GM12875 (cell line): ENCODE data around the gene CPEB2.

ENCODE experiments used
- H3K4me3 ChIP-seq: one replicate; pipeline ENCODE4 v1.5.1; 2011; ENCODE audit warnings: low read depth, low read length, control low read depth
- TF ChIP-seq, protein P1 (sequence below): IDR thresholded peaks from 2 replicates; pipeline ENCODE4 v1.5.1; 2011; ENCODE audit warnings: low read depth, mild to moderate bottlenecking, control low read depth, inconsistent platforms, low read length, moderate library complexity, borderline replicate concordance; ENCODE audit not compliant: insufficient read depth

Gene CPEB2

DNA sequence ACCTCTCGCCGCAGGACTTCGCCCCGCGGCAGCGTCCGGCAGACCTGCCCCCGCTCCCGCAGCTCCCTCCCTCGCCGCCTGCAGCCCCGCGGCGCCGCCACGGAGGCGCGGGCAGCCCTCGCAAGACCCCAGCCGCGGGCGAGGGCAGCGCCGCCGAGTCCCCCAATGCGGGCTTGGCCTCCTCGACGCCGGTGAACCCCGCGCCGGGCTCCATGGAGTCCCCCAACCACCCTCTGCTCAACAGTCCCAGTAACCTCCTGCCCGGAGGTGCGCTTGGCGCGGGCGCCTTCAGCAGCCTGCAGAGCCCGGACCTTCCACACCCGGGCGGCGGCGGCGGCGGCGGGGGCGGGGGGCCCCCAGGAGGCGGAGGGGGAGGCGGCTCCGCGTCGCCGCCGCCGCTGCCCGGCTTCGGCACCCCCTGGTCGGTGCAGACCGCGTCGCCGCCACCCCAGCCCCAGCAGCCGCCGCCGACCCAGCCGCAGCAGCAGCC is 1.2 kb downstream of the CPEB2 start:
- TF ChIP-seq, protein P1, sequence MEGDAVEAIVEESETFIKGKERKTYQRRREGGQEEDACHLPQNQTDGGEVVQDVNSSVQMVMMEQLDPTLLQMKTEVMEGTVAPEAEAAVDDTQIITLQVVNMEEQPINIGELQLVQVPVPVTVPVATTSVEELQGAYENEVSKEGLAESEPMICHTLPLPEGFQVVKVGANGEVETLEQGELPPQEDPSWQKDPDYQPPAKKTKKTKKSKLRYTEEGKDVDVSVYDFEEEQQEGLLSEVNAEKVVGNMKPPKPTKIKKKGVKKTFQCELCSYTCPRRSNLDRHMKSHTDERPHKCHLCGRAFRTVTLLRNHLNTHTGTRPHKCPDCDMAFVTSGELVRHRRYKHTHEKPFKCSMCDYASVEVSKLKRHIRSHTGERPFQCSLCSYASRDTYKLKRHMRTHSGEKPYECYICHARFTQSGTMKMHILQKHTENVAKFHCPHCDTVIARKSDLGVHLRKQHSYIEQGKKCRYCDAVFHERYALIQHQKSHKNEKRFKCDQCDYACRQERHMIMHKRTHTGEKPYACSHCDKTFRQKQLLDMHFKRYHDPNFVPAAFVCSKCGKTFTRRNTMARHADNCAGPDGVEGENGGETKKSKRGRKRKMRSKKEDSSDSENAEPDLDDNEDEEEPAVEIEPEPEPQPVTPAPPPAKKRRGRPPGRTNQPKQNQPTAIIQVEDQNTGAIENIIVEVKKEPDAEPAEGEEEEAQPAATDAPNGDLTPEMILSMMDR, result no peak
- H3K4me3 ChIP-seq, result peak overlapping the region; percentile 94

DNA sequence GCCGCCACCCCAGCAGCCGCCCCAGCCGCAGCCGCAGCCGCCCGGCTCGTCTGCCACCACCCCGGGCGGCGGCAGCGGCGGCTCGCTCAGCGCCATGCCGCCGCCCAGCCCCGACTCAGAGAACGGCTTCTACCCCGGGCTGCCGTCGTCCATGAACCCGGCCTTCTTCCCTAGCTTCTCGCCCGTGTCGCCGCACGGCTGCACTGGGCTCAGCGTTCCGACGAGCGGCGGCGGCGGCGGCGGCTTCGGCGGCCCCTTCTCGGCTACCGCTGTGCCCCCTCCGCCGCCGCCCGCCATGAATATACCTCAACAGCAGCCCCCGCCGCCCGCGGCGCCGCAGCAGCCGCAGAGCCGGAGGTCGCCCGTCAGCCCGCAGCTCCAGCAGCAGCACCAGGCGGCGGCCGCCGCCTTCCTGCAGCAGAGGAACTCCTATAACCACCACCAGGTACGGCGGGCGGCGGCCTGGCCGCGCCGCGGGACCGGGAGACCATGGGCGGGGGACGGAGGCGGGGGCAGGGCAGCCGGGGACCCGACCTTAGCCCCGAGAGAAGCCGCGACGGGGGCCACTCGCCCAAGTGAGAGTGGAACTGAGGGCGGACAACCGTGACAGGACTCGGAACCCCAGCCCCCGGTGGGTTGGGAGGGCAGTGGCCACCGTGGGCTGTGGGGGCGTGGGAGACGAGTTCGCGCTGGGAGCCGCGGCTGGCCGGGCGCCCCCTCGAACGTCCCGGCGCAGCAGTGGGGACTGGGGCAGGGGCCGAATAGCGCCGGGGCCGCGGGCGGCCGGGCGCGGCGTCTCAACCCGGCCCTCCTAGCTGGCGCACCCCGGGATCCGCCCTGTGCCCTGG is 1.8 kb downstream of the CPEB2 start:
- TF ChIP-seq, protein P1, result no peak

DNA sequence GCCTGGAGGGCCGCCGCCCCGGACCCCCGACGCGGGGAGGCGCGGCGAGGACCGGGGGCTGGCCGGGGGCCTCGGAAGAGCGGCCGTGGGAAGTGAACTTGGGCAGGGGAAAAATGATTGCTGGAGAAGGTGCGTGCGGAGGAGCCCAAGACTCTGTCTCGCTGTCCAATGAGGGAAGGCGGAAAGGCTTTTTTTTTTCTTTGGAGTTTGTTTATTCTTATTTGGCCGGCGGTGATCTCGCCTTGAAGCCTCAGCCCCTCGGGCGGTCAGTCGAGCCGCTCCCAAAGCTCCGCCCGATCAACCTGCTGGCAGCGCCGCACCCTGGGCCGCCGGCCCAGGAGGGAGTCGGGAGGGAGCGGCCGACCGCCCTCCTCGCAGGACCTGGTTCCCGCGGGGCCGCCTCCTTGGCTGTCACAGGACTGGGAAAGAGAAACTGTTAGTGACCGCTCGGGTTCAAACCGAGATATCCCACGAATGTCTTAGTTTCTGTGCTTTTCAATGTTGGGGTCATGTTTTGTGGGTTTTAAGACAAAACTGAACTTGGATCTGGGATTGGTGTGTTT is 2.5 kb downstream of the CPEB2 start:
- TF ChIP-seq, protein P1, result no peak
- H3K4me3 ChIP-seq, result peak overlapping the region; percentile 94

More for the DNA sequence above, 1.8 kb downstream of the CPEB2 start:
- peak overlapping the region; percentile 94 for H3K4me3 ChIP-seq

DNA sequence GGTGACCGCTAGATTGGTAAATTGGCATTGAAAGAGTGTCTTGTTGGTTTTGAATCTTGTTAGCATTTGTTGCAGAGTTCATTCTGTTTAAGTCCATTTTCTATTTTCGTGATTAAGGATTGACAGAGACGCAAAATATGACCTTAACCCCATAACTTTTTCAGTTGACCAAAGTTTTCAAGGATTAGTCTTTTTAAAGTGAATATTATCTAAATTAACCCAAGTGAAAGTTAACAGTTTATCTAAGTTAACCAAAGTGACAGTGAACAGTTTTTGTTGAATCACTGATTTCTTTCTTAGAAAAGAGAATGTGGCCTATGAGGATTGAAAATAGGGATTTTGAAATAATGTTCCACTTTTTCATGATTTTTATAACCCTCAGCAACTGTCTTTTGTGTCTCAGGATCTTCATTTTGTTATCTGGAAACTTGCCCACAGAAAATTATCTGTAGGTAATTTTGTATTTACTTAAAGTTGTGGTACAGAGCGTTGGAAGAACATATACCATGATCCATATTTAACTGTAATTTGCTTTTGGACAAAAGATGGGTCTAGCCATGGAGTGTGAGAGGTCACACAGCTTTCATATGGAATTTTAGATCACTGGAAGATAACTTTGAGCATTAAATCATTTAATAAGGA is 3.3 kb downstream of the CPEB2 start:
- TF ChIP-seq, protein P1, result no peak
- peak overlapping the region; percentile 94 for H3K4me3 ChIP-seq

DNA sequence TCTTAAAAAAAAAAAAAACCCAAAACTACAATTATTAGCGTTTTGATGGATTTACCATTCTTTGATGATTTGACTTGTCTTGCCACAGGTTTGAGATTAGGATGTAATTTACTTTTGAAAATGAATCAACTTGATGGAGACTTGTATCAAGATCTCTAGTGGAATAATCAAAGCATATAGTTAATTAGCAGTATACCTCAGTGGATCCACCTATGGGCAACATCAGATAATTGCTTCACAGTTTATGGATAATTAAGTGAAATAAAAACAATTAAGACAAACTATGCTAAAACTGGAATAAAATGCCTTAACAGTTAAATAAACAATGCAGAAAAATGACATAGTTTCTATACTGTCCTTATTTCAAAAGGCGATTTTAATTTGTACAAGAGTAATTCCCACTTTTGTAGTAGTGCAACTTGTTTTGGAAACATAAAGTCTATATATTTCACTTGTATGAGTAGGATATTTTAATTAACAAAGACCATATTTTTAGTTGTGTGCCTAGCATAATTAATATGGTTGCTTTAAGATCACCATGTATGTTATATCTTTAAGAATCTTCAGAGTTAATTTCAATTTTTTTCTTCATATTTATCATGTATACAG is 4.2 kb downstream of the CPEB2 start:
- TF ChIP-seq, protein P1, result peak; percentile 8; the same call in 1 of the 2 replicates
- peak overlapping the region; percentile 10 for H3K4me3 ChIP-seq

DNA sequence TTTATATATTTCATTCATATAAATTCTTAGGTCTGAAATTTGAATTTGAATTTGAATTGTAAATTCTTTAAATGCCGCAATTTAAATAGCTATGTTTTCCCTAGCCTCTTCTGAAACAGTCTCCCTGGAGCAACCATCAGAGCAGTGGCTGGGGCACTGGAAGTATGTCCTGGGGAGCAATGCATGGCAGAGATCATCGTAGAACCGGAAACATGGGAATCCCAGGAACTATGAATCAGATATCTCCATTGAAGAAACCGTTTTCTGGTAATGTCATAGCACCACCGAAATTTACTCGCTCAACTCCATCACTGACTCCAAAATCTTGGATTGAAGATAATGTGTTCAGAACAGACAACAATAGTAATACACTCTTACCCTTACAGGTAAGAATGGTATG is 4.9 kb downstream of the CPEB2 start:
- H3K4me3 ChIP-seq, result no peak overlapping the region
- TF ChIP-seq, protein P1, result no peak
